NOMO-1 treated with DMSO at 0.1 percent for 48 hours (cell line): Measurements from ENCODE around the gene UBAP1.
"Not testable (repeated sequence)": the region's sequence is repeated elsewhere in the genome, so short reads cannot be mapped to it uniquely, and the experiment has no call there.

ENCODE experiments used
- DNase-seq: peaks from one replicate; lab custom pipeline; 2025; ENCODE audit not compliant: unreplicated experiment; lab: John Stamatoyannopoulos, UW

The UBAP1 gene

DNA sequence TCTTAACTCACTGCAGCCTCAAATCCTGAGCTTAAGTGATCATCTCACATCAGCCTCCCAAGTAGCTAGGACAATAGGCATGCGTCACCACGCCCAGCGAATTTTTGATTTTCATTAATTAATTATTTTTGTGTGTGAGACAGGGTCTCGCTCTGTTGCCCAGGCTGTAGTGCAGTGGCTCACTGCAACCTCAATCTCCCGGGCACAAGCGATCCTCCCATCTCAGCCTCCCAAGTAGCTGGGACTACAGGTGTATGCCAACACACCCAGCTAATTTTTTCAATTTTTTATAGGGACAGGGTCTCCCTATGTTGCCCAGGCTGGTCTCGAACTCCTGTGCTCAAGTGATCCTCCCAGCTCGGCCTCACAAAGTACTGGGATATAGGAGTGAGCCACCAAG, 41.4 kb downstream of the UBAP1 start:
- no peak for DNase-seq

DNA sequence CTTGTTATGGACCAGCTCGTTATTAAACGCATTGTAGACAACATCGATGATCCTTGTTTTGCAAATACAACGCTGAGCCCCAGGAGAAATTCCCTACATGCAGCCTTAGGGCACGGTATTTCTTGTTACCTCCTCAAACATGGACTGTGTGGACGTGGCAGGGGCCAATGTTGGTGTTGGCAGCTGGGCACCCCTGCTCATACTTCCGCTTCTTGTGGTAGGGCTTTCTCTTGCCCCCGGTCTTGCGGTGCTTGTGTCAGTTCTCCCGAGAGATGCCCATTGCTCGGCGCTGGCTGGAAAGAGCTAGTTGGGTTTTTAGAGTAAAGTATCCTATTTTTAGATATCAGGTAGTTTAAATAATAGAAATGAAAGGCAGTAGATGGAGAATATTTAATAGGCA, 45.5 kb downstream of the UBAP1 start:
- no peak for DNase-seq

GRCh38 chr9:34226144-34226760, 47.4 kb downstream of the UBAP1 start:
- DNase-seq, result not testable (repeated sequence)

- DNase-seq, result no peak
Measured at GRCh38 chr9:34227445-34227844, 48.6 kb downstream of the UBAP1 start.

GRCh38 chr9:34230556-34230955, 51.7 kb downstream of the UBAP1 start:
- DNase-seq, result no peak

GRCh38 chr9:34232201-34232600, 53.4 kb downstream of the UBAP1 start:
- DNase-seq, result no peak

DNA sequence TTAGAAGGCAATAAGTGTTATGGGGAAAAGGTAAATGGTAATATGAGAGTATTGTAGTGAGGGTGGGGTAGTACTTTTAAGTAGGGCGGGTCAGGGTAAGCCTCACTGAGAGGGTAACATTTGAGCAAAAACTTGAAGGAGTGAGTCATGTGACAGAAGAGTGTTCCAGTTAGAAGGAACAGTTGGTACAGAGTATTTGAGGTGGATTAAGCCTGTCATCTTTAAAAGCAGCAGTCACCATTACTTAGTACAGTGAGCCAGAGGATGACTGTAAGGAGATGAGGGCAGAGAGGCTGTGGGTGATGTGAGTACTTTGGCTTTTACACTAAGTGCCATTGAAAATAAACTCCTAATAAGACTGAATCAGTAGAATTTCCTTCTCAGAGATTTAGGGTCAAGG, 54.8 kb downstream of the UBAP1 start:
- DNase-seq, result no peak

DNA sequence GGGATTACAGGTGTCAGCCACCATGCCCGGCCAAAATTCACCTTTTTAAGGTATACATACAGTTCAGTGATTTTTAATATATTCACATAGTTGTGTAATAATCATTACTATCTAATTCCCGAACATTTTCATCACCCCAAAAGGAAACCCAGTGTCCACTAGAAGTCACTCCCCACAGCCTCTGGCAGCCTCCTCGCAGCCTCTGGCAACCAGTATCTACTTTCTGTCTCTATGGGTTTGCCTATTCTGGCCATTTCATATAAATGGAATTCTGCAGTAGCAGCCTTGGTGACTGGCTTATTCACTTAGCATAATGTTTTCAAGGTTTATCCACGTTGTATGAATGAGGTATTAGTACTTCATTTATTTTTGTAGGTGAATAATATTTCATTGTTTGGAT, 59.0 kb downstream of the UBAP1 start:
- no peak for DNase-seq

- DNase-seq, result no peak
Measured at GRCh38 chr9:34240006-34240405, 61.2 kb downstream of the UBAP1 start.

GRCh38 chr9:34242830-34243229, 64.0 kb downstream of the UBAP1 start:
- DNase-seq, result no peak

DNA sequence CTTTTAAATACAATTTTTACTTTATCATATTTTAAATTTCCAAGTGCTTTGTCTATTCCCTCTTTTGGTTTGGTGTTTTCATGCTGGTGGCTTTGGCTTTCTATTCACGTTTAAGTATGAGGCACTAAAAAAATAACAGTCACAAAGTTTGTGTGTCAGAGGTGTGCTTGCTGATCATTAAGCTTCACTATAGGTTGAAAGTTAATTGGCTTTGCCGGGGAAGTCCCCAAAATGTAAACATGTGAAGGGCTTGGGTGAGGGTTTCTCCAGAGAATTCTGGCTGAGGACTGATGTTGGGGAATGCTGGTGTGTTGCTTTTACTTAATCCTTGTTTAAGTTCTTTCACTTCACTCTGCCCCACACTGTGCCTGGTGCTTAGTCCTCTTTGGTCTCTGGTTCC, 66.4 kb downstream of the UBAP1 start:
- DNase-seq, result not testable (repeated sequence)

GRCh38 chr9:34246453-34246852, 67.6 kb downstream of the UBAP1 start:
- DNase-seq, result no peak

- DNase-seq, result not testable (repeated sequence)
Measured at GRCh38 chr9:34247782-34248181, 68.9 kb downstream of the UBAP1 start.

GRCh38 chr9:34249274-34249673, 70.4 kb downstream of the UBAP1 start:
- DNase-seq, result no peak

GRCh38 chr9:34250721-34251120, 71.9 kb downstream of the UBAP1 start:
- no peak for DNase-seq

DNA sequence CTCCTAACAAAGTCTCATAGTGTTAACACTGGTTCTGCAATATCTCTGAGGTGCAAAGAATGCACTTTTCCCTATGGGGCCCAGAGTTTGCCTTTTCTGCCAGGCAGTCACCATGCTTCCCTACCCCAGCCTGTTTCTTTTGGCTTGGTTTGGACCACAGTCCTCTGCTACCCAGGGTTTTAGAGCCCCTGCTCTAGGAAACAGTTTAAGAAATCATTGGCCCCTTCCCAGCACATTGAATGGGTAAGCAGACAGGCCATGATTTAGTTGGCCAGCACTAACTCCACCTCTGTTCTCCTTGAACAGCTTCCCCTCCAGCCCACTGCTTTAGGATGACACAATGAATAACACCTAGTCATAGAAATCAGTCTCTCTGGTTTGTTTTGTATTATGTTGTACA, 73.2 kb downstream of the UBAP1 start:
- DNase-seq, result no peak

DNA sequence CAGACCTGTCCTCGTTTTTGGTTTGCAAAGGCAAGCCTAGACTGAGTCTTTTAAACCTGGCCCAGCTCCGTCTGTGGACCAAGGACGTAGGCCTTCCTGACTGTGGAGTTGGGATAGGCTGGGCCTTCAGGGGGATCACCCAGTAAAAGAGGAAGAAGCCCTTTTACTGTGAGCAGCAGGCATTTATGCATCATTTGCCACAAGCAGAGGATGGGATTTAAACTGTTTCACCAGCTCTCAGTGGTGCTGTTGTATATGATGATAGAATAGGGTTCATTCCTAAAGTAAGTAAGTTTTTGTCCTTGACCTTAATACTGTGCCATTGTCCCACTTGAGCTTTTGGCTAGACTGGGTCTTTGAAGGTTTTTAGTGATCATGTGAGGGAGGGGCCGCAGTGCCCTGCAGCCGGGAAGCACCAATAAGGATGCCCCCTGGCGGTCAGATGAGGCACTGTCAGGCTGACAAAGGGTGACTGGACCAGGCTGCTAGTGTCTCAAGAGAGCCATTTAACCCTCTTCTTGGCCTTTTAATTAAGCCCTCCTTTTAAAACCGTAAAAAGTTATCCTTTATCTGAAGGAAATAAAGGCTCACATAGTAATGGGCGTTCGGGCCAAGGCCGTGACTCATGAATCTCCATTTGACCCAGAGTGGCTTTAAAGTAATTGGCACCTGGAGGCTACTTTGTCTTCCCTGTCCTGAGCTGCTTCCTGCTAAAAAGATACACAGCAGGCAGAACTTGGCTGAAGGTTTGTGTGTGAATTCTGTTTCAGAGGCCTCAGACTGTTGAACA, 74.0 kb downstream of the UBAP1 start:
- DNase-seq, result peak; percentile 58

DNA sequence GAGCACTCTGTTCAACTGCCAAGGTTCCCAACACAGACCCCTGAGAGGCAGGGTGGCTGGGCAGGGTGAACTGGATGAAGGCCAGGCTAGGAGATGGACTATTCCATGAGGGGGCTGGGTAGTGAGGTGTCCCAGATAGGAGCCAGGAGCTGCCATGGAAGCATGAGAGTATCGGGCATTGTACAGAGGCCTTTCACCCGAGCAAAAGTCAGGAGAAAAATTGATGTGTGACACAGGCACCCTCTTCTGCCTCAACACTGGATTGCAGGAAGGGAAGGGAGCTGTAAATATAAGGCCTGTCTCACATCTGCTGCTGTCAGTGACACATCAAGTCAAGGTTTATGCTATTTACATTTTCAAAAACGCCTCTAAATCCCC, 74.6 kb downstream of the UBAP1 start:
- no peak for DNase-seq

DNA sequence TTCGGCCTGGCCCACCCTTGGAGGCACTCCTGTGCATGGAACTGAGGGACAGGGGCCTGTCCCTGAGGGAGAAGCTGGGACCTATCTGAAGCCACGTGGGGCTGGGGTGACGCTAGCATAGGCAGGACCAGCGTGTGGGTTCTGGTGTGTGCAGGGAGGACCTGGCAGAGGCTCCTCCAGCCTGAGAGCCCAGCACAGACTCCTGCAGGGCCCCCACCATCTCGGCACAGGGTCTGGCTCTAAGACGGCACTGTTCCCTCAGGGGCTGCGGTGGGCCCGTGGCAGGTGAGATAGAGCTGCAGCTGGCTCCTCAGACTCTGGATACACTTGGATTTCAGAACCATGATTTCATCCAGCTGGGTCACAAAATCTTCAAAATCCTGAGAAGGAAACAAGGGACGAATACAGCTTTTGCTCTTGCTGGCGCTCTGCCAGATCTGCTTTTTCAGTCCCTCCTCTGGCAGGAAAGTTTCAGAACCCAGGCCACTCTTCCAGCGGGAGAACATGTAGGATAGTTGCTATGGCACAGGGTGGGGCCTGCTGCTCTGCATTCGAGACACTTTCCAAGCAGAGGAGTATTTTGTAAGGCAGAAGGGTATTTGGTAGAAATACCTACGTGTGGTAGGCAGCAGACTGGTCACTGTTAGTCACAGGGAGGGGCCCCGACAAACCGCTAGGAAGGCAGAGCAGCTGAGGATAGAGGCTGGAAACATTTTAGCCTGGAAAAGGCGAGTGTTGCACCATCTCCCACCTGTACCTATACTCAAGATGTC, 75.5 kb downstream of the UBAP1 start:
- no peak for DNase-seq

DNA sequence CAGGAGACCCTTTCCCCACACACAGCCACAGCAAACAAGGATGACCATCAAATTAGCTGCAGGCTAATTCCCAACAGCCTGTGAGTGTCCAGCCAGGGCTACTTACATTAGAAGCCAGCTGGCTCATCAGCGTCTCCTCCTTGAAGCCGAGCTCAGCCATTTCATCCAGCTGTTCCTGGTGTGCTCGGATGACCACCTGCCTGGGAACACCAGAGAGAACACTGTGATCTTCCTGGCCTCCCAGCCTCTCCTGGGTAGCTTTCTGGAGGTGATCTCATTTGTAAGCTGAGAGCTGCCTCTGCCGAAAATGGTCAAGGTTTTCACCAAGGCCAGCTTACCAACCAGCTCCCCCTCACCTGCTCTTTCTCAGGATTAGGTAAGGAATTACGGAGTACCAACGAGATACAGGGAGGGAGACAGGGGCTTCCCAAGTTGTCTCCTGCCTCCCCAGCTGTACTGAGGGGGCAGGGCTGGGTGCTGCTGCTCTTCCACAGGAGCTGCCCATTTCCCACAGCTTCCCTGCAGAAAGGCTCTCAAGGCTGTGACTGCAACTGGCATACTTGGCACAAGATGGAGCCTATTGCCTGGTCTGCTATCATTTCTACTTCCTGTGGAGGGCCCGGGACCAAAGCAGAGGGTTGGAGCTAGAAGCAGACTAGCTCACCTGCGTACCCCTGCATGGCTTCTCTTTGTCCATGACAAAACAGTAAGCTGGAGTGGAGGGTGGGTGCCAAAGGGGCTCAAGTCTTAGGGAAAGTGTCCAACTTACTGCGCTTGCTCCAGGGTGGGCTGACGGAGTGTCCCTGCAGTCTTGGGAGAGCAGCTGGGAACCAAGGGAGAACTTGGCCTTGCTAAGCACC, 76.4 kb downstream of the UBAP1 start:
- no peak for DNase-seq

DNA sequence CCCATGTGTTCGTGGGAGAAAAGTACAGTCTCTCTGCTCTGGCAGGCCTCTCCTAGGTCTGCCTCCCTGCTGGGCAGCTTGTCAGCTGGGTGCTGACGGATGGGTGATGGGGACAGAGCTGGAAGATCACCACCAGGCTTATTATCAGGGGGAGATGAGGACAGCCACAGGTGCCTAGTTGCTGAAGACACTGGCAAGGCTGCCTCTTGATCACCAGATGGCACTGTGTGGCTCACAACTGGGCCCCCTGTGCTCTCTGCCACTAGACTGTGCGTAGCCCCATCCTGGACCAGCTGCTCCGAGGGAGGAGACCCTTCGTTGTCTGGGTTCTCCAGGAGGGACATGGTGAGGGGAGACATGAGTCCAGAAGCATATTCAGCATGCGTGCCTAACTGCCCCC, 77.3 kb downstream of the UBAP1 start:
- no peak for DNase-seq
